Kidney glomerular epithelial cell (primary cell): Measurements from ENCODE around the gene IQCB1.
"Not testable (repeated sequence)": the region's sequence is repeated elsewhere in the genome, so short reads cannot be mapped to it uniquely, and the experiment has no call there.

Source experiments
- DNase-seq: peaks from one replicate; lab custom pipeline; 2025; lab: John Stamatoyannopoulos, UW

IQCB1 gene

DNA sequence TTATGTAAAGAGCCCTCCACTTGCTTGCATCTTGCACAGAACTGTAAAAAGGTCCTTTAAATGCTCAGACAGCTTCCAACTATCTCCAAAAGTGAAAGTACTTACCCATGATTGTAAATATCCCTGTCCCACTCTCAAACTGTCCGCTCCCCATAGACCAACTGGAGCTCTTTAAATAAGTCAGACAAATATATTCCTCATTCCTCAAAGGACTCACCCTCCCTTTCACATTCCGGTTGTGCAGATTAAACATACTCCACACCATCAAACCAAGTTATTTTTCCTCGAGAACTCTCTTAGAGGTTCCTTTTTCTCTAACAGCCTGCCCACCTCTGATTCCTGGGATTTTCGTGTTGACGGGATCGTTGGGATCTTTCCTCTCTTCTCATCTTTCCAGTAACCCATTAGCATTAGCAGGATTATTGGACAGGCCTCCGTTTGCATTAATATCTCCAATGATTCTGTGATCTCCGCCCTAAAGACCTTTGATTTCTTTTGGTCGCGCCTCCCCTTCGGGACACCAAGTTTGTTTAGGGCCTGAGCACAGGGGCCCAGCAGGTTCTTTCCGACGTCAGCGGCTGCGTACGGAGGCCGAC, 86.1 kb downstream of the IQCB1 start:
- peak; percentile 56 for DNase-seq

GRCh38 chr3:121747976-121748375, 86.9 kb downstream of the IQCB1 start:
- no peak for DNase-seq

- DNase-seq, result not testable (repeated sequence)
These were observed 91.8 kb downstream of the IQCB1 start for GRCh38 chr3:121743106-121743505.

GRCh38 chr3:121740896-121741295, 94.0 kb downstream of the IQCB1 start:
- DNase-seq, result no peak

DNA sequence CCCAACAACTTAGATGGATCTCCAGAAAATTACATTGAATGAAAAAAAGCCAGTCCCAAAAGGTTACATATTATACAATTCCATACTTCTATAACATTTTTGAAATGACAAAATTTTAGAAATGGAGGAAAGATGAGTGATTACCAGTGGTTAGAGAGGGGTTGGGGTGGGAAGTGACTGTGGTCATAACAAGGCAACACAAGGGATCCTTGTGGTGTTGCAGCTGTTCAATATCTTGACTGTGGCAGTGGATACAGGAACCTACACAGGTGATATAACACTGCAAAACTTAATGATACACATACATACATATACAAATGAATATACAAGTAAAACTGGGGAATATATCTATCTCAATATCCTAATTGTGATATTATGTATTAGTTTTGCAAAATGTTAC, 95.0 kb downstream of the IQCB1 start:
- DNase-seq, result no peak

DNA sequence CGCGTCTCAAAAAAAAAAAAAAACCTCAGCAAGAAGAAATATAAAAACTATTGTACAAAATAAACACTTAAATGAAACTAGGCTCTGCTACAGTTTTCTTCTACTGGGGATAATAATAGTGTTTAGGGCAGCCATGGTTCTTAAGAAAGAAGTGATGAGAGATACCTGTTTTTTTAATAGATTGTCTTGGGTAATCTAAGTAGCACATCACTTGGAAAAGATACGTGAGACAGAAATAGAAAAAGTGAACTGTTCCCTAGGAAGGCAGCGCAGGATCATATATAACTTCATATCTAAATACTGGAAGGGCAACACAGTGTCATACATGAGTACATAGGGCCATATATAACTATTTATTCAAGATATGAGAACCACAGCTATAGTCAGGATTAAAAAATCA, 97.2 kb downstream of the IQCB1 start:
- DNase-seq, result no peak

GRCh38 chr3:121736112-121736511, 98.7 kb downstream of the IQCB1 start:
- no peak for DNase-seq

- DNase-seq, result no peak
These were observed 99.7 kb downstream of the IQCB1 start for GRCh38 chr3:121735047-121735696.

GRCh38 chr3:121730940-121731687, 103.7 kb downstream of the IQCB1 start:
- DNase-seq, result no peak

DNA sequence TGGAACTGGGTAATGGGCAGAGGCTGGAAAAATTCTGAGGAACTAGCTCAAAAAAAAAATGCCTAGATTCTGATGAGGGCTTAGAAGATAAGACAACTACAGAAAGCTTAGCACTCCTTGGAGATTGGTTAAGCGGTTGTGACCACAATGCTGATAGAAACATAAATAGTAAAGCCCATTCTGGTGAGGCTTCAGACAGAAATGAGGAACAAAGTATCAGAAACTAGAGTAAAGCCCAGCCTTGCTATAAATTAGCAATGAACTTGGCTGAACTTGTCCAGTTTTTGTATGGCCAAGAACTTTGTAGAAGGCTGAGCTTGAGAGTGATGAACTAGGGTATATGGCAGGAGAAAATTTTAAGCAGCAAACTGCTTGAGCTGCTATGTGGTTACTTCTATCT, 110.7 kb downstream of the IQCB1 start:
- DNase-seq, result no peak

- DNase-seq, result no peak
These were observed 111.4 kb downstream of the IQCB1 start for GRCh38 chr3:121723485-121723884.

DNA sequence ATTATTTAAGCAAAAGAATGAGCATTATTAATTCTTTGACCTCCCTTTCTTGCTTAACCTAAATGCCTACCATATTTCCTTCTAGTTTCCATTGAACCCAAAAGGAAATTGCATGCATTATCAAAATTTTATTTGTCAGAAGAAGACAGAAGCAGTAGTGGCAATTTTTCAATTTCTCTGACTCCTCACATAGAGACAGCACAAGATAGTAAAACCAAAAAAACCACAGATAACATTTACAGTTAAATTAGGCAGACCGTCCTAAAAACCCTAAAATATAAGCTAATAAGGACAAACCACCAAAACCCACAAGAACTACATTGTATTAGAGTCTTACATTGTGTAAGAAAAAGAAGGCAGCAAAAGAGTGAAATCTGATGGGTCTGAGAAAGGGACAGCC, 112.4 kb downstream of the IQCB1 start:
- no peak for DNase-seq

GRCh38 chr3:121720163-121720562, 114.7 kb downstream of the IQCB1 start:
- DNase-seq, result no peak
